Dermis microvascular lymphatic vessel endothelial cell (primary cell): ENCODE results near the gene LRRC71. TPM values are rescaled to one million over a fixed set of nuclear protein-coding genes. Genes with fewer than 3 reads are reported as not detected.
"Not testable (repeated sequence)": the region's sequence is repeated elsewhere in the genome, so short reads cannot be mapped to it uniquely, and the experiment has no call there.

Experiments
- DNase-seq, 2 donors: peaks; one replicate each; pipeline versions ENCODE4 v3.0.0 to v3.0.0-alpha.2; 2010; ENCODE audit warnings: low read depth in 2 of 2
- total RNA-seq: library from RNA; depleted of rRNA; stranded (reverse); fragments of >200 nt; gene quantifications from 2 replicates; pipeline ENCODE4 v1.2.1, GENCODE V29; 2014

Gene LRRC71
- total RNA-seq, 1 donor from 2014 or later = 0.13 TPM

DNA sequence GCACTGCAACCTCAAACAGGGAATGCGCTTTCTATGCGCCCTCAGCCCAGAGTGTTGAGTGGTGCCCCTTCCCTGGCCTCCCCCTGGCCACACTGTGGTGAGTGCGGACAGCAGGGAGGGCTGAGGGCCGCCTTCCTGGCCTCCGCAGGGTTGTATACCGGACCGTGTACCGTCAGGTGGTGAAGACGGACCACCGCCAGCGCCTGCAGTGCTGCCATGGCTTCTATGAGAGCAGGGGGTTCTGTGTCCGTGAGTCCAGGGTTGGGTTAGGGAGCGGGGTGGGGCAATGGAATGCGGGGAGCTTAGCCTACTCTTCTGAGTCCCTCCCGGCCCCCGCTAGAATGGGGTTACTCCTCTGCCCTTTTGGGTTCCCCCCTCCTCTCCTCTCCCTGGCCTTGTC, 15.3 kb upstream of the LRRC71 start:
- no peak for DNase-seq

DNA sequence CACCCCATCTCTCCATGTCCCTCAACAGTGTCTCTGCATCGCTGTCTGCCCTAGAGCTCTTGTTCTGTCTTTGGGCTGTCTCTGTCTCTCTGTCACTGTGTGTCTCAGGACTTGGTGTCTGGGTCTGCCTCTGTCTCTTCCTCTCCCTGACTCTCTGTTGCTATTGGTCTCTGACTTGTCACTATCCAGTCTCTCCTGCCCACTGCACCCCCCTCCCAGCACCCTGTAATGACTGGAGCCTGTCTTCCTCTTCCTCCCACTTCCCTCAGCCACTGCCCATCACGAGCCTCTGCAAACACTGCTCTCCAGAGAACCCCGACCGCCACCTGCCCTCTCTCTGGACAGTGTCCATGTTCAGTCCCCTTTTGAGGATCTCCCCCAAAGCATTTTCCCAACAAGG, 14.8 kb upstream of the LRRC71 start:
- DNase-seq = no peak

DNA sequence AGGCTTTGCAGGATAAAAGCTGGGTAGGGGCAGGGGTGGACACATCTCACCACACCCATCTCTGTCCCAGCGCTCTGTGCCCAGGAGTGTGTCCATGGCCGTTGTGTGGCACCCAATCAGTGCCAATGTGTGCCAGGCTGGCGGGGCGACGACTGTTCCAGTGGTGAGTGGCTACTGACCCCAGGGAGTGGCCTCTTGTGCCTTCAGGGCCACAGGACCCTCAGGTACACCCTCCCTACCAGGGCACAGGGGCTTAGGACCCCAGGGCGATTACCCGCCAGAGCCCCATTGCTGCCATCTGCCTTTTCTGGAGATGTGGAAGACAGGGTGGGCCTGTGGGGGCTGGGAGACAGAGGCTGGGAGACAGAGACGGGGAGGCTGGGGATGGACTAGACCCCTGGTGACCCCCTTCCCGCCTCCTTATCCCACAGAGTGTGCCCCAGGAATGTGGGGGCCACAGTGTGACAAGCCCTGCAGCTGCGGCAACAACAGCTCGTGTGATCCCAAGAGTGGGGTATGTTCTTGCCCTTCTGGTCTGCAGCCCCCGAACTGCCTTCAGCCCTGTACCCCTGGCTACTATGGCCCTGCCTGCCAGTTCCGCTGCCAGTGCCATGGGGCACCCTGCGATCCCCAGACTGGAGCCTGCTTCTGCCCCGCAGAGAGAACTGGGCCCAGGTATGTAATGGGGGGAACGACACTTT, 14.1 kb upstream of the LRRC71 start:
- DNase-seq = no peak

DNA sequence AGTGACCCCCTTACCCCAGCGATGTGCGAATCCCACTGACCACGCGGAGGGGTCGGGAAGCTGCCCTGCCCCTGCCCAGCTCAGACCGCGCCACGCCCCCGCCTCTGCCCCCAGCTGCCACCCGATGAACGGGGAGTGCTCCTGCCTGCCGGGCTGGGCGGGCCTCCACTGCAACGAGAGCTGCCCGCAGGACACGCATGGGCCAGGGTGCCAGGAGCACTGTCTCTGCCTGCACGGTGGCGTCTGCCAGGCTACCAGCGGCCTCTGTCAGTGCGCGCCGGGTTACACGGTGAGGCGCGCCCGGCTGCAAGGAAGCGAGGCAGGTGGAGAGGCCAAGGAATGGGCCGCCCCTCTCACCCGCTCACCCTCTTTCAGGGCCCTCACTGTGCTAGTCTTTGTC, 11.9 kb upstream of the LRRC71 start:
- DNase-seq = no peak

DNA sequence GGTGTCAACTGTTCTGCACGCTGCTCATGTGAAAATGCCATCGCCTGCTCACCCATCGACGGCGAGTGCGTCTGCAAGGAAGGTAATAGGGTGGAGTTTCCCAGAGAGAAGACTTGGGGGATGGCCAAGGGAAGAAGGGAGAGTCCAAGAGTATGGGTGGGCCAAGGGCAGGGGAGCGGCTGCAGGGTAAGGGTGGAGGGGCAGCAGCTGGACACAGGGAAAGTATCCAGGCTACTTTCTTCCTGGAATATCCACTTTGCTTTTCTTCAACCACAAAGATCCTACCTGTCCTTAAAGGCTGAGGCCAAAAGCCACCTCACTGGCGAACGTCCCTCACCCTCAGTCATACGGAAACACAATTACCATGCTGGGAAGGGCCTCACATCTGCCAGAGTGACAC, 11.5 kb upstream of the LRRC71 start:
- DNase-seq = no peak

DNA sequence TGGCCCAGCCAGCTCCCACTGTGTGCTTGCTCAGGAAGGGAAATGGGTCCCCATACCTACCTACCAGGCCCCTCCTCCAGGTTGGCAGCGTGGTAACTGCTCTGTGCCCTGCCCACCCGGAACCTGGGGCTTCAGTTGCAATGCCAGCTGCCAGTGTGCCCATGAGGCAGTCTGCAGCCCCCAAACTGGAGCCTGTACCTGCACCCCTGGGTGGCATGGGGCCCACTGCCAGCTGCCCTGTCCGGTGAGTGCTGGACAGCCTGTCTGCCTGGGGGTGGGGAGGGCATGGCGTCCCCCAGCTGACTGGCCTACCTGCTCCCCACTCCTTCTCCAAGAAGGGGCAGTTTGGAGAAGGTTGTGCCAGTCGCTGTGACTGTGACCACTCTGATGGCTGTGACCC, 10.8 kb upstream of the LRRC71 start:
- no peak for DNase-seq

DNA sequence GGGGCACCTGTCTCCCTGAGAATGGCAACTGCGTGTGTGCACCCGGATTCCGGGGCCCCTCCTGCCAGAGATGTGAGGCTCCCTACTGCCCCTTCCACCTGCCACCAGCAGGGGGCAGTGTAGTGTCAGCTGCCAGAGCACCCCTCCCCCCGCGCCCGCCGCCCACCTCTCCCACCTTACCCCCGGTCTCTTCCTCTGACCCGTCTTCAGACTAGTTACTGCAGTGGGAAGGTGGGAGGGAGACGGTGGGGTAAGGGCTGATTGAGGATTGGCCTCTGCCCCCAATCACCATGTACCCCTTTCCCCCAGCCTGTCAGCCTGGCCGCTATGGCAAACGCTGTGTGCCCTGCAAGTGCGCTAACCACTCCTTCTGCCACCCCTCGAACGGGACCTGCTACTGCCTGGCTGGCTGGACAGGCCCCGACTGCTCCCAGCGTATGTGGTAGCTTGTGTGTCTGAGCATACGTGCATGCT, 10.1 kb upstream of the LRRC71 start:
- peak in 1 of 2 donors; percentile 52 for DNase-seq

DNA sequence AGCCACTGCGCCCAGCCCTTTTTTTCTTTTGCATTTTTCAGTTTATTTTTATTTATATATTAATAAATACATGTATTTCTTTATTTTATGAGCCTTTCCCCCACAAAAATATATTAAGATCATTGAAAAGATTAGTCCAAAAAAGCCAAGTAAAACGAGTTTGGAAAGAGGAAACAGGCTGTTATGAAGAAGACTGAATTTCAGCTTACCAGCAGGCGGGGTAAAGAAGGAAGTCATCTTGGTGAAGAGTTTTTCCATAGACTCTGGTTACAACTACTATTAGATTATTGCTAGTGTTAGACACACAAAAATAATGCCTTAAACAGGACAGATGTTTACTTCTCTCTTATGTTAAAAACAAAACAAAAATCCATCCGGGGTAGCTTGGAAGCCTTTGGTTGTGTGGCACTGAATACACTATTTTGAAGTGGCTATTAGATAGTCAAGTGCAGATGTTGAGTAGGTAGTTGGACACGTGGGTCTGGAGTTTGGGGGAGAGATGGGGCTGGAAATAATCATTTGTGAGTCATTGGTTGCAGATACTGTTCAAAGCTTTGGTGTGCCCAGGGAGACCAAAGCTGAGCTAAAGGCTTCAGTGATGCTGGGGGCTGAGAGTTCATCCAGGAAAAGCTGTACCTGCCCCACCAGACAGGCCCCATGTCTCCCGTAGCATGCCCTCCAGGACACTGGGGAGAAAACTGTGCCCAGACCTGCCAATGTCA, 8.7 kb upstream of the LRRC71 start:
- no peak for DNase-seq

DNA sequence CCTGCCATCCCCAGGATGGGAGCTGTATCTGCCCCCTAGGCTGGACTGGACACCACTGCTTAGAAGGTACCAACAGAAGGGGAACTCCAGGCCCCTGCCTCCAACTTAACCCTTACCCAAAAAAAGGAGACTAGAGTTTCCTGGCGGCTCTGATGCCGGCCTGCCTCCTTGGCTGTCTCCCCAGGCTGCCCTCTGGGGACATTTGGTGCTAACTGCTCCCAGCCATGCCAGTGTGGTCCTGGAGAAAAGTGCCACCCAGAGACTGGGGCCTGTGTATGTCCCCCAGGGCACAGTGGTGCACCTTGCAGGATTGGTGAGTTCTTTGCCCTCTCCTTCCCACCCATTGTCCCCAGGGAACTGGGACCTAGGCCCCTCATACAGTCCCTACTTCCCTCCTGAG, 8.1 kb upstream of the LRRC71 start:
- DNase-seq = no peak

DNA sequence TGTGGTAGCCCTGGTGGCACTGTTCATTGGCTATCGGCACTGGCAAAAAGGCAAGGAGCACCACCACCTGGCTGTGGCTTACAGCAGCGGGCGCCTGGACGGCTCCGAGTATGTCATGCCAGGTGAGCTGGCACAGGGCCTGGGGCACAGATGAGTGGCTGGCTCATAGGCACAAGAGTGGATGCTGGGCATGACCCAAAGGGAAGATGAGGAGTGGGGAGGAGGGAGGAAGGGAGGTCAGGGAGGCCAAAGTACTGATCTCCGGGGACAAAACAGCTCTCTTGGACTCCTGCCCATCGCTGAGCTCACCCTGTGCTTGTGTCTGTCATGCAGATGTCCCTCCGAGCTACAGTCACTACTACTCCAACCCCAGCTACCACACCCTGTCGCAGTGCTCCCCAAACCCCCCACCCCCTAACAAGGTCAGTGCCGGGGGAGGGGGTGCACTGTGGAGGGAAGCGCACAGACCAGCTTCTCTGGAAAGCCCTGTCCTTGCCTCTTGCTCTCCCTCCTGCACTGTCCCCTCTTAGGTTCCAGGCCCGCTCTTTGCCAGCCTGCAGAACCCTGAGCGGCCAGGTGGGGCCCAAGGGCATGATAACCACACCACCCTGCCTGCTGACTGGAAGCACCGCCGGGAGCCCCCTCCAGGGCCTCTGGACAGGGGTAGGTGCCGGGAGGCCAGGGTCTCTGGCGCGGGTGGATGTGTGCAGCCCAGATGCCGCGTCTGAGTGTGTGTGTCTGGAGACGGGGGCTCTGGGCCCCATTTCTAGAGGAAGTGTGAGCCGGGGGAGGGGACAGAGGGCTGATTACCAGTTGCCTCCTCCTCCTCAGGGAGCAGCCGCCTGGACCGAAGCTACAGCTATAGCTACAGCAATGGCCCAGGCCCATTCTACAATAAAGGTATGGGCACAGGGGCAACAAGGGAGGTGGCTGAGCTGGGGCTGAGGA, 7.3 kb upstream of the LRRC71 start:
- no peak for DNase-seq

DNA sequence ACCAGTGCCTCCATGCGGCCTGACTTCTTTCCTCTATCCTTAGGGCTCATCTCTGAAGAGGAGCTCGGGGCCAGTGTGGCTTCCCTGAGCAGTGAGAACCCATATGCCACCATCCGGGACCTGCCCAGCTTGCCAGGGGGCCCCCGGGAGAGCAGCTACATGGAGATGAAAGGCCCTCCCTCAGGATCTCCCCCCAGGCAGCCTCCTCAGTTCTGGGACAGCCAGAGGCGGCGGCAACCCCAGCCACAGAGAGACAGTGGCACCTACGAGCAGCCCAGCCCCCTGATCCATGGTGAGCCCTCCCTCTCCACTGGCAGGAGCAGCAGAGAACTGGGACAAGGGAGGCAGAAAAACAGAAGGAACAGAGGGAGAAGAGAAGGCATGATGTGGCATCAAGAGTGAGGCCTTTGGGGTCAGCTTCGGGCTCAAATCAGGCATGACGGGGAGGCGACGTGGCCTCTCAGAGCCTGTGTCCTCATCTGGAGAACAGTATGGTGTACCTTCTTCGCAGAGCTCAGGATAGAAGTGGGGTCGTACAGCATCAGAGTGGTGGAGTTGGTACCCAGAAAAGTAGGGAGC, 6.5 kb upstream of the LRRC71 start:
- no peak for DNase-seq

DNA sequence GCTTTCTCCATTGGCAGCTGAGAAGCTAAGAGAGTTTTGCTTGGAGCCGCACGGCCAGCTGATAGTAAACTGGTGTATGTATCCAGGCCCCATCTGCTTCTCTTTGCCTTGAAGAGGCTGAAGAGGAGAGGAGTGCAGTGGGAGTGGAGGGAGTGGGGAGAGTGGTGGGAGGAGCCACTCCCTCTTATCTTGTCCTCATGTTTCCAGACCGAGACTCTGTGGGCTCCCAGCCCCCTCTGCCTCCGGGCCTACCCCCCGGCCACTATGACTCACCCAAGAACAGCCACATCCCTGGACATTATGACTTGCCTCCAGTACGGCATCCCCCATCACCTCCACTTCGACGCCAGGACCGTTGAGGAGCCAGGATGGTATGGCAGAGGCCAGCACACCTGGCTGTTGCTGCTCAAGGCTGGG, 6.0 kb upstream of the LRRC71 start:
- no peak for DNase-seq

DNA sequence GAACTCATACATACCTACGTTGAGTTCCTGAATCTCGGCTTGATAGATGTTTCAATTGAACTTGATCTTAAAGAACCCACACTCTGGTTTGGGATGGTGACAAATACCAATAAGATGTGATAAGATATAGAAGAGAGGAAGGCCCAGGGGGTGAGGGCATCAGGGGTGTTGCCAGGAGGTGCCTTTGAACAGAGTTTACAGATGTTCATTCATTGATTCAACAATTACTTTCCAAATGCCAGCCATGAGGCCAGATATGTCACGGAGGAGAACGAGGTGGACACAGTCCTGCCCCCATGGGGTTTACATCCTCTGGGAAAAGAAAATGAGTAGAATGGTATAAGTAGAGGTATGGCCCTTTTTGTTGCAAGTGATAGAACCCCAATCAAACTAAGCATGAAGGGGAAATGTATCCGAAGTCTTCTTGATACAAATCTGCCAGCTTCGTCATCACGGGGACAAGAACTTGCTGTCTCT, 659 bp downstream of the LRRC71 start:
- no peak for DNase-seq

DNA sequence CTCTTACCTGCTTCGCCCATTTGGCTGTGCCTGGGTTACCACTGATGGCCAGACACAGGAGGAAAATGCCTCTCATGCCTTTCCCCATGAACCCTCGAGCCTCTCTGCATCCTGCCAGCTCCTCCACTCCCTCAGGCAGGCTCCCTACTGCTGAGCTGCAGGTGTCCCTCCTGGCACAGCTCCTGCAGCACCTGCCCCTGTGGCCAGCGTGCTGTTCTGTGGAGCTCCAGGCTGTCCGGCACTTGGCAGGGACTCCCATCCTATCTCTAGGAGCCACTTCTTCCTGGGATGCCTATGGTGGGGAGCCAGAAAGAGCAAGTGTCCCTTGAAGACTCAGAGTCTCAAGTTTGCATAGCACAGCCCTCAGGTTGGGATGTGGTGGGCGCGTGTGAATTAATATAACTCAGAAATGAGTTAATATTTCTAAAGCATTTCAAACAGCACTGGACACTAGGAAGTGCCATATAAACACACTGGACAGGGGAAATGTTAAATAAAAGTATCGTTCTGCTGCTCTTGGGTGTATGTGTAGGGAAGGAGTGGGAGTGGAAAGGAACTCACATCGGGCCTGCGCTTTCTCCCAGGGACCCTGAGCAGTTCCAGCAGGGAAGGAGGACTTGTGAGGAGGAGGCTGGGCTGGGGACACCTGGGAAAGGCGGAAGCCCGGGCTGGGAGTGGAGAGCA, 2.7 kb downstream of the LRRC71 start:
- no peak for DNase-seq

DNA sequence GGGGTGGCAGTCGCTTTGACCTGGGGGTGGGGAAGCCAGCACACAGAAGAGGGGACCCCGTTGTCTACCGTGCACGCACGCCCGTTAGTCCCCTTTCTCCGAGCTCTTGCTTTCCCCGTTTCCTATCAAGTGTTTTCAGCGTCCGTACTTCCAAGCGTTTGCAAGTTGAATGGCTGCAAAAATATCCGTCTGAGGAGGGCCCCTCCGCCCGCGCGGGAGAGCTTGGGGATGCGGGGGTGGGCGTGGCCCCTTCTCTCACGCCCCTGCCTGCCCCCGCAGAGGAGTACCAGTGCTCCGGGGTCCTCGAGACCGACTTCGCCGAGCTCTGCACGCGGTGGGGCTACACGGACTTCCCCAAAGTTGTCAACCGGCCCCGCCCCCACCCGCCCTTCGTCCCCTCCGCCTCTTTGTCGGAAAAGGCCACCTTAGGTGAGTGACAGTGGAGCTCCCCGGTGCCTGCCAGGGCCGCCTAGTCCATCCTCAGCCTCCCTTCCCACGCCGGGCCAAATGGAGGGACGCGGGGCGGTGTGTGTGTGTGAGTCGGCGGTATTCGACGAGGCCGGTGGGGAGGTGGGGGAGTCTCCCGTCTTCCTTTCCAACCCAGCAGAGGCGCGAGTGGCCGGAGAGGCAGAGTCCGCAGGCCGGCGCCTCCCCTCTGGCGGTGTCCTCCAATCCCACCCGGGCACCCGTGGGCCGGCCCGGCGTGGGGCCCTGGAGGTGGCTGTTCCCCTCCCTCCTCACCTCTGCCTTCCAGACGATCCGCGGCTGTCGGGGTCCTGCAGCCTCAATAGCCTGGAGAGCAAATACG, 3.4 kb downstream of the LRRC71 start:
- no peak for DNase-seq

DNA sequence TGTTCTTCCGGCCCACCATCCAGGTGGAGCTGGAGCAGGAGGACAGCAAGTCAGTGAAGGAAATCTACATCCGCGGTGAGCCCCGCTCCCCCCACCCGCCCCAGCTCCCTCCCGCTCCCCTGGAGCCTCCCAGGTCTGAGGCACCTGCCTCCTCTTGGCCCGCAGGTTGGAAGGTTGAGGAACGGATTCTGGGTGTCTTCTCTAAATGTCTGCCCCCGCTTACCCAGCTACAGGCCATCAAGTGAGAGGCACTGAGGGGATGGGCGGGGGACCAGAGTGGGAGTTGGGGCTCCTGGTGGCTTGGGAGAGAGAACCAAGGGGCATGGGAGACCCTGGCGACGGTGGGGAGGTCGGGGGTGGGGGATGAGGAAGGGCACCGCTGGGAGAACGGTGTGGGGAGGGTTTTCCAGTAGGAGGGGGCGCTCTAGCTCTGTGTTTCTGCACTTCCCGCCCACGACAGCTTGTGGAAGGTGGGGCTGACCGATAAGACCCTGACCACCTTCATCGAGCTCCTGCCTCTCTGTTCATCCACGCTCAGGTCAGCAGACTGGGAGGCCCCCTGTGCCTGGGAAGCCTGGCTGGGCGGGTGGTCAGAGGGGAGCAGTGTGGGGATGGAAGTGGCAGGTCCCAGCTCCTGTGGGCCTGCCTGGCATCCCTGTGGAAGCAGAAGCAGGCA, 4.2 kb downstream of the LRRC71 start:
- DNase-seq = no peak

DNA sequence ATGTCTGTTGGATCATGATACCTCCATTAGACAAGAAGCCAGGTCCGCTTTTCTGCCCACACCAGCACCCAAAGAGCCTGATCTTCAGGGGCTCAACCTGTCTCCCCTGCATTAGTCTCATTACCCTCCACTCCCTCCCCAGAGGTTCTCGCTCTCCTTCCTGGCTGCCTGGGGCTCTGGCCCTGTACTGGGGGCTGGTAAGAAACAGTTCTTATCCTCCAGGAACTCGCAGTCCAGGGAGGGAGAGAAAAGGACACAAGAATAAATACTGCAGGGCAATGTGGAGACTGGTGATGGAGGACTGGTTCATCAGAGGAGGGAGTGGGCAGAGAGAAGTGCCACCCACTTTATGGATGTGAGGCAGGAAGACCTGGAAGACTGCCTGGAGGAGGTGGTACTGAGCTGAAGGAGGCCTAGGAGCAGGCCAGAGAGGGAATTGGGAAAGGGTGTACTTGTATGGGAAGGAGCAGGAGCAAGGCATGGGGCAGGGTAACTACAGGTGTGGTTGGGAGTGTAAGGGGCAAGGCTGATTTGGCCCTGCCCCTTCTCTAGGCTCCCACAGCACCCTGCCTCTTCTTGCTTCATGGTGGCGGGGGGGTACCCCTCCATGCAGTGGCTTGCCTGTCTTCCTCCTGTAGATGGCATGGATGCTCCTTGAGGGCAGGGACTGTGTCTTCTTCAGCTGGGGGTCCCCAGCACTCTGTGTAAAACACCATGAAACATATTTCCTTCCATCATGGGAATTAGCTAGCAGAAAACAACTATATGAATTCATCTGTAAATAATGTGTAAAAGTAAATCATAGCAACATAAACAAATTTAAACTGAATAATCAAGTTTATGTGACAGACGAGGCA, 5.0 kb downstream of the LRRC71 start:
- no peak for DNase-seq

DNA sequence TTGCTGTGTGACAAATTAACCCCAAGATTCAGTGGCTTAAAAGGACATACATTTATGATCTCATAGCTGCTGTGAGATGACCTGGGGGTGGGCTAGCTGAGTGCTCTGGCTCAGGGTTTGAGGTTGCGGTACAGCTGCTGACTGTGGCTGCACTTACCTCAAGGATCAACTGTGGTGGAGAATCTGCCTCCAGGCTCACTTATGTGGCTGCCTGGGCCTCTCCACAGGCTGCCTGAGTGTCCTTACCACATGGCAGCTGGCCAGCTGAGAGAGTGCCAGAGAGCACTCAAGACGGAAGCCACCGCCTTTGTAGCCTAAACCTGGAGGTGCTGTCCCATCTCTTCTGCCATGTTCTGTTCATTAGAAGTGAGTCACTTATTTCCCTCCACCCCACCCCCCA, 5.7 kb downstream of the LRRC71 start:
- peak in 1 of 2 donors; percentile 46 for DNase-seq

DNA sequence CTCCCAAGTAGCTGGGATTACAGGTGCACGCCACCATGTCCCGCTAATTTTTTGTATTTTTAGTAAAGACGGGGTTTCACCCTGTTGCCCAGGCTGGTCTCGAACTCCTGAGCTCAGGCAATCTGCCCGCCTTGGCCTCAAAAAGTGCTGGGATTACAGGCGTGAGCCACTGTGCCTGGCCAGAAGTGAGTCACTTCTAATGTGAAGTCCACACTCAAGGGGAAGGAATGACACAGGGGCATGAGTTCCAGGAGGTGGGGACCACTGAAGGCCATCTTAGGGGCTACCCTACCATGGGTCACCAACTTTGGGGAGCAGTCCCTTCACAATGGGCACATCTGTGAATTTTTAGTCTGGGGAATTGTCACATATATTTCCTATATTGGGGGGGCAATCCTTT, 6.3 kb downstream of the LRRC71 start:
- not testable (repeated sequence) for DNase-seq
